OCI-LY1 (cell line): ENCODE measurements around the gene ARL13A.

Source experiments
- H2AFZ ChIP-seq: fragments of 200-600 bp; sonication (generic), shearing (Covaris generic); 2 replicates; pipeline ENCODE4 v1.6.0; 2014; ENCODE audit warnings: antibody characterized with exemption, mild to moderate bottlenecking, low read length
- H3F3A ChIP-seq: fragments of 200-600 bp; sonication (generic), shearing (Covaris generic); 2 replicates; pipeline ENCODE4 v1.6.0; 2014; ENCODE audit warnings: mild to moderate bottlenecking, antibody characterized with exemption, low read length, moderate library complexity; ENCODE audit not compliant: insufficient read depth
- H3K27ac ChIP-seq: fragments of 200-600 bp; sonication (generic); 2 replicates; pipeline ENCODE4 v1.5.1; 2014; ENCODE audit warnings: low read length, mixed run types, mild to moderate bottlenecking, low read depth; ENCODE audit not compliant: poor library complexity, severe bottlenecking
- H3K27me3 ChIP-seq: fragments of 200-600 bp; sonication (generic); 2 replicates; pipeline ENCODE4 v1.6.0; 2014; ENCODE audit warnings: antibody characterized with exemption, mild to moderate bottlenecking, low read length, moderate library complexity; ENCODE audit not compliant: insufficient read depth
- H3K36me3 ChIP-seq: fragments of 200-600 bp; sonication (generic); 2 replicates; pipeline ENCODE4 v1.6.1; 2014; ENCODE audit warnings: mild to moderate bottlenecking, antibody characterized with exemption, low read length, moderate library complexity, mixed read lengths; ENCODE audit not compliant: insufficient read depth
- H3K4me1 ChIP-seq: fragments of 200-600 bp; sonication (generic); 2 replicates; pipeline ENCODE4 v1.5.1; 2014; ENCODE audit warnings: mild to moderate bottlenecking, low read length, moderate library complexity; ENCODE audit not compliant: insufficient read depth, severe bottlenecking
- H3K4me2 ChIP-seq: fragments of 200-600 bp; sonication (generic), shearing (Covaris generic); 2 replicates; pipeline ENCODE4 v1.6.1; 2014; ENCODE audit warnings: low read length
- H3K4me3 ChIP-seq: fragments of 200-600 bp; sonication (generic); 2 replicates; pipeline ENCODE4 v1.5.1; 2014; ENCODE audit warnings: low read length, low read depth, mild to moderate bottlenecking, mixed read lengths; ENCODE audit not compliant: poor library complexity, severe bottlenecking
- H3K79me2 ChIP-seq: fragments of 200-600 bp; shearing (Covaris generic); 2 replicates; pipeline ENCODE4 v1.6.1; 2016; ENCODE audit warnings: mixed run types, low read length, mixed read lengths; ENCODE audit not compliant: insufficient read depth
- H3K9ac ChIP-seq: fragments of 200-600 bp; sonication (generic), shearing (Covaris generic); 2 replicates; pipeline ENCODE4 v1.6.1; 2014; ENCODE audit warnings: mild to moderate bottlenecking, low read length, mixed read lengths
- H3K9me2 ChIP-seq: fragments of 200-600 bp; sonication (generic), shearing (Covaris generic); 2 replicates; pipeline ENCODE4 v1.6.1; 2014; ENCODE audit warnings: low read depth, mild to moderate bottlenecking, low read length, mixed read lengths
- H3K9me3 ChIP-seq: fragments of 200-600 bp; shearing (Covaris generic); 2 replicates; pipeline ENCODE4 v1.6.1; 2014; ENCODE audit warnings: low read length, mixed read lengths
- H4K20me1 ChIP-seq: fragments of 200-600 bp; sonication (generic), shearing (Covaris generic); 2 replicates; pipeline ENCODE4 v1.6.0; 2016; ENCODE audit warnings: mild to moderate bottlenecking, low read length; ENCODE audit not compliant: insufficient read depth
- EZH2 ChIP-seq: fragments of 200-600 bp; sonication (generic), shearing (Covaris generic); IDR thresholded peaks from 2 replicates; pipeline ENCODE4 v1.8.0; 2017; ENCODE audit warnings: borderline replicate concordance, mixed run types, mild to moderate bottlenecking, antibody characterized with exemption, low read length, moderate library complexity, mixed read lengths
- TF ChIP-seq, protein P1 (sequence below): fragments of 200-600 bp; sonication (generic), shearing (Covaris generic); IDR thresholded peaks from 2 replicates; pipeline ENCODE4 v1.5.1; 2017; ENCODE audit warnings: mild to moderate bottlenecking, antibody characterized with exemption, low read length, moderate library complexity, mixed read lengths

Gene ARL13A

DNA sequence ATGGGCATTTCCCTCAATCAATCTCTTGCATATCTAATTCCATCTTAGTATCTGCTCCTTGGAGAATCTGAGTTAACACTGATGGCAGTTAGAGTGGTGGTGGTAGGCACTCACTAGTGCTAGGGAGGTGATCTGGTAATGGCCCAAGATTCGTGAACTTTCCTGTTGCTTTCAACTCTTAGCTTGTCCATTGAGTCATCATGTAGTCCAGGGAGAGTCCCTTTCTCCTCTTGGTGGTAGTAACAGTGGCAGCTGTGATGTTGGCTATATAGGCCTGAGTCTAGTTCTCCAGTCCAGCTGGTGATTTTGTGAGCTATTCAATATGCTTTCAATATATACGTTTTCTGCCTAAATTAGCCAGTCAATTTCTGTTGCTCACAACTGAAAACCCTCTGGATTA, 33.7 kb upstream of the ARL13A start:
- Histone ChIP-seq H3K9ac (no peak overlapping the region), H3K4me1 (peaks cover 10% of the 10 kb centered on the region), H3K27me3 (no peaks in the 10 kb centered on the region), H3K79me2 (no peaks in the 10 kb centered on the region), H2AFZ (no peak overlapping the region), H3K9me3 (no peaks in the 10 kb centered on the region), H3K4me3 (no peak overlapping the region), H3K4me2 (no peak overlapping the region), H4K20me1 (no peaks in the 10 kb centered on the region), H3F3A (no peaks in the 10 kb centered on the region), H3K27ac (no peak overlapping the region), H3K36me3 (no peaks in the 10 kb centered on the region), H3K9me2 (no peaks in the 10 kb centered on the region)
- no peak for TF ChIP-seq EZH2
- TF ChIP-seq, protein P1, sequence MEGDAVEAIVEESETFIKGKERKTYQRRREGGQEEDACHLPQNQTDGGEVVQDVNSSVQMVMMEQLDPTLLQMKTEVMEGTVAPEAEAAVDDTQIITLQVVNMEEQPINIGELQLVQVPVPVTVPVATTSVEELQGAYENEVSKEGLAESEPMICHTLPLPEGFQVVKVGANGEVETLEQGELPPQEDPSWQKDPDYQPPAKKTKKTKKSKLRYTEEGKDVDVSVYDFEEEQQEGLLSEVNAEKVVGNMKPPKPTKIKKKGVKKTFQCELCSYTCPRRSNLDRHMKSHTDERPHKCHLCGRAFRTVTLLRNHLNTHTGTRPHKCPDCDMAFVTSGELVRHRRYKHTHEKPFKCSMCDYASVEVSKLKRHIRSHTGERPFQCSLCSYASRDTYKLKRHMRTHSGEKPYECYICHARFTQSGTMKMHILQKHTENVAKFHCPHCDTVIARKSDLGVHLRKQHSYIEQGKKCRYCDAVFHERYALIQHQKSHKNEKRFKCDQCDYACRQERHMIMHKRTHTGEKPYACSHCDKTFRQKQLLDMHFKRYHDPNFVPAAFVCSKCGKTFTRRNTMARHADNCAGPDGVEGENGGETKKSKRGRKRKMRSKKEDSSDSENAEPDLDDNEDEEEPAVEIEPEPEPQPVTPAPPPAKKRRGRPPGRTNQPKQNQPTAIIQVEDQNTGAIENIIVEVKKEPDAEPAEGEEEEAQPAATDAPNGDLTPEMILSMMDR, result no peak

DNA sequence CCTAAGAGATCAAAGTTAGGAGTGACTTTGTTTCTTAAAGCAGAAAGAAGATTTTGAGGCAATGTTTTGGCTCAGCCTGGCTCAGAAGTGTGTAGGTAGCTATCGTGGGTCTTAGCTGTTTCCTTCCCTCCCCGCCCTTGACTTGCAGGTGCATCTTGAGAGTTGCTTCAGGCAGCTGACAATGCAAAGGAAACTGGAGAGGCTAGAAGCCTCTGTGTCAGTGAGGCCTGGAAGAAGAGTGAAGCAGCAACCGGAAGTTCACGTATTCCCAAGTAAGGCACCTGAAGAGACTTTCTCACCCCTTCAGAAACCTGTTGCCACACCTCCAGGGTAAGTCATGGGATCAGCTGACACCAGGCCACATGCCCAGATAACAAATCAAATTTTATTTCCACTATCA, 30.2 kb upstream of the ARL13A start:
- Histone ChIP-seq H3K36me3 (no peaks in the 10 kb centered on the region), H3K9me3 (no peaks in the 10 kb centered on the region), H4K20me1 (no peaks in the 10 kb centered on the region), H3K4me2 (no peak overlapping the region), H3K4me1 (no peaks in the 10 kb centered on the region), H3K79me2 (no peaks in the 10 kb centered on the region), H3K4me3 (no peak overlapping the region), H3F3A (no peaks in the 10 kb centered on the region), H2AFZ (no peak overlapping the region), H3K9me2 (no peaks in the 10 kb centered on the region), H3K27ac (no peak overlapping the region), H3K9ac (no peak overlapping the region), H3K27me3 (no peaks in the 10 kb centered on the region)
- TF ChIP-seq, protein P1, result no peak
- no peak for TF ChIP-seq EZH2

DNA sequence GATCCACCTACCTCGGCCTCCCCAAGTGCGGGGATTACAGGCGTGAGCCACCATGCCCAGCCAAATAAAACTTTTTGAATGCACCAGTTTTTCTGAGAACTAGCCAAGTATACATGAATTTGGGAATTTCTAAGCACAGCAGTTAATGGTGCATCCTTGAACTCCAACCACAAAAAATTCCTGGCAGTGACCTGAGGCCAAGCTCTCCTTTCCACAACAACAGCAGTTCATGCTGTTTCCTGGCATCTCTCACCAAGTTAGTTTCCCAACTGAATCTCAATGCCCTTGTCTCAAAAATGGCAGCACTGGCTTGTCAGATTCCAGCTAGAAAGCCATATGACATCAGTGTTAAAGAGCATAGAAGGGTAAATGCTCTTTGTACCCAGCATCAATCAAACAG, 24.9 kb upstream of the ARL13A start:
- Histone ChIP-seq H3K9ac (no peak overlapping the region), H3K79me2 (no peaks in the 10 kb centered on the region), H3K9me3 (no peaks in the 10 kb centered on the region), H3K9me2 (no peaks in the 10 kb centered on the region), H3K27ac (no peak overlapping the region), H4K20me1 (no peaks in the 10 kb centered on the region), H3K4me2 (no peak overlapping the region), H3K4me1 (no peaks in the 10 kb centered on the region), H3K4me3 (no peak overlapping the region), H2AFZ (no peak overlapping the region), H3K36me3 (no peaks in the 10 kb centered on the region), H3K27me3 (no peaks in the 10 kb centered on the region), H3F3A (no peaks in the 10 kb centered on the region)
- no peak for TF ChIP-seq EZH2
- TF ChIP-seq, protein P1, result no peak
